GM18909 (cell line): Measurements from ENCODE around the gene GATA1.
"Not testable (repeated sequence)": the region's sequence is repeated elsewhere in the genome, so short reads cannot be mapped to it uniquely, and the experiment has no call there.

Experiments
- ATAC-seq: cut with Tn5 transposase; IDR thresholded peaks from one replicate; pipeline ENCODE4 v1.9.1; 2021; ENCODE audit warnings: mild to moderate bottlenecking; ENCODE audit not compliant: unreplicated experiment, poor library complexity

Gene GATA1

DNA sequence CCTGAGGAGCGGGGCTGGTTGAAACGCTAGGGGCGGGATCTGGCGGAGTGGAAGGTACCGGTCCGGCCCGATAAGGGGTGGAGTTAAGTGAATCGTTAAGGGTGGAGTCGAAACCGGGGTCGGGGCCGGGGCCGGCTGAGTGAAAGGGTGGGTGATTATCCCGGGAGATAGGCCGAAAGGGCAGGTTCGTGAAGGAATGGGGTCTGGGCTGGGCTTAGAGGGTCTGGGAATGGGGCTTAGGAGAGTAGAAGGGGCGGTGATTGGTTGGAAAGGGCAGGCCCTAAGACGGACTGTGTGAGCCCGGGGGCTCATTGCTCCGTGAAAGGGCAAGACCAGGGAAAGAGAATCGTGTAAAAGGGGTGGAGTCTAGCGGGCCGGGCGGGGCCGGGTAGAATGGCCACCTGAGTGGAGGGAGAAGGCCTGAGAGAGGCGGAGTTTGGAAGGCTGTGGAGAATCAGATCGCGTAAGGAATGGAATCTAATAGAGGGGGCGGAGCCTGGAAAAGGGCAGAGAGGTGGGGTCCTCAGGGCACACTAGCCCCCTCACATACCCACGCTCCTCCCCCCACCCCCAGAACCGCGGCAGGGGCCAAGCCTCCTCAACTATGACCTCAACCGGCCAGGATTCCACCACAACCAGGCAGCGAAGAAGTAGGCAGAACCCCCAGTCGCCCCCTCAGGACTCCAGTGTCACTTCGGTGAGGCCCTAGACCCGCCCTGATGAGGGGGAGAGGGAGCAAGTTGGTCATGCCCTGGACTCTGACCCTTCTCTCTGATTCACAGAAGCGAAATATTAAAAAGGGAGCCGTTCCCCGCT is 15.9 kb downstream of the GATA1 start:
- ATAC-seq = peak; percentile 45

DNA sequence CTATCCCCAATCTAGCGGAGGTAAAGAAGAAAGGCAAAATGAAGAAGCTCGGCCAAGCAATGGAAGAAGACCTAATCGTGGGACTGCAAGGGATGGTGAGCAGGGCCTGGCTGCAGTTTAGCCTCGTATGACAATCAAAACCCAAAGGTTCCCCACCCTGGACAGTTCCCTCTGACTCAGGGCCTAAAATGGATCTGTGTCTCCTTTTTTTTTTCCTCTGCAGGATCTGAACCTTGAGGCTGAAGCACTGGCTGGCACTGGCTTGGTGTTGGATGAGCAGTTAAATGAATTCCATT is 16.5 kb downstream of the GATA1 start:
- ATAC-seq = no peak

DNA sequence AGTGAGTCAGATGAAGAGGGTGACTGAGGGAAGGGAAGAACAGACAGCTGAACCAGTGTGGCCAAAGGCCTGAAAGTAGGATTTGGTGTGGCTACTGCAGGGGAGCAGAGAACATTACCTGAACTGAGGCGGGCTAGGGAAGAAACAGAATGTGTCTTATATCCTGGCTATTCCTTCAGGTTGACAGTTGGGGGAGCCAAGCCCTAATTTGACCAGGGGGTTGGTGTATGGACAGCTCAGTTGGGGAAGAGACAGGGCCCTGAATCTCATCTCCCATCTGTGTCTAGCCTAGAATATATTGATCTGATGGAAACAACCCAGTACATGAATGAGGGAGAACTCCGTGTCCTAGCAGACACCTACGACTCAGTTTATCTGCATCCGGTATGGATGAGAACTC is 19.7 kb downstream of the GATA1 start:
- ATAC-seq = no peak

- ATAC-seq = no peak
Observed at GRCh38 chrX:48813644-48814043, 27.3 kb downstream of the GATA1 start.

- no peak for ATAC-seq
Observed at GRCh38 chrX:48814722-48815121, 28.3 kb downstream of the GATA1 start.

GRCh38 chrX:48815266-48815665 is 28.9 kb downstream of the GATA1 start:
- no peak for ATAC-seq

DNA sequence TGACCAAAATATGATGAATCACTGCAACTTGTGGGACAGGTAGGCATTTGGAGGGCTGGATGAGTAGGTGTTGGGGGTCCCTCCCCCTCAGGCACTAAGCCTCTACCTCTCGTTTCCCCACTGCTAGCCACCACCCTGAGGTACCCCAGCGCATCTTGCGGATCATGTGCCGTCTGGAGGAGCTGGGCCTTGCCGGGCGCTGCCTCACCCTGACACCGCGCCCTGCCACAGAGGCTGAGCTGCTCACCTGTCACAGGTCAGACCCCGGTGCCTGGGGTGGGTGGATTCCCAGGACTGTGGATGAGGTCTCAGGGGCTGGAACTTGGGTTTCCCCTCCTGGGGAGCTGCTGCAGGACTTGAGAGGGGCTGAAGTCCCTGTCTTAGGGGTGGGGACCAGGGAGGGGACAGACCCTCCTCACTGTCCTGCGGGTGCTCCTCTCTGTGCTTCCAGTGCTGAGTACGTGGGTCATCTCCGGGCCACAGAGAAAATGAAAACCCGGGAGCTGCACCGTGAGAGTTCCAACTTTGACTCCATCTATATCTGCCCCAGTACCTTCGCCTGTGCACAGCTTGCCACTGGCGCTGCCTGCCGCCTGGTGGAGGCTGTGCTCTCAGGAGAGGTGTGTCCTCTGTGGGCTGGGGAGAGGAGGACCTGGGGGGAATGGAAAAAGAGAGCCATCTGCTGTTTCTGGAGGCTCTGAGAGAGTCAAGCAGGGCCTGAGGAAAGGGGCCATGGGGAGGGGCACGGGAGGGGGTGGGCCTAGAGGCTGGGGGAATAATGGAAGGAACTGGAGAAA is 29.8 kb downstream of the GATA1 start:
- no peak for ATAC-seq

GRCh38 chrX:48818098-48818497 is 31.7 kb downstream of the GATA1 start:
- no peak for ATAC-seq

DNA sequence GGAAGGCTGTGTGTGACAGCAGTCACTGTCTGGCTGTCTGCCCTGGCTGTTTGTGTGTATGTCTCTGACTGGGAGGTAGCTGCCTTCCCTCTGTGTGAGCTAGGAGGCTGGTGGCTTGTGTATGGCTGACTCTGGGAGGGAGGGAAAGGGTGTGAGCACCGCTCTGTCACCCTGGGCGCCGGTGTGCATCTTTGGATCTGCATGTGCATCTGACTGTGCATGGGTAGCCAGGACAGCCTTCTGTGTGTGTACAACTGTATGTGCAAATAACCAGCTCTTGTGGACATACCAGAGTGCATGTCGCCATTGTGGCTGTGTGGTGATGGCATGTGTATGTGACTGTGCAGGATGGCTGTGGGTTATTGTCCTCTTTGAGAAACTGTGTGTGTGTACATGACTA is 32.5 kb downstream of the GATA1 start:
- no peak for ATAC-seq

- ATAC-seq = not testable (repeated sequence)
Observed at GRCh38 chrX:48819394-48819793, 33.0 kb downstream of the GATA1 start.

DNA sequence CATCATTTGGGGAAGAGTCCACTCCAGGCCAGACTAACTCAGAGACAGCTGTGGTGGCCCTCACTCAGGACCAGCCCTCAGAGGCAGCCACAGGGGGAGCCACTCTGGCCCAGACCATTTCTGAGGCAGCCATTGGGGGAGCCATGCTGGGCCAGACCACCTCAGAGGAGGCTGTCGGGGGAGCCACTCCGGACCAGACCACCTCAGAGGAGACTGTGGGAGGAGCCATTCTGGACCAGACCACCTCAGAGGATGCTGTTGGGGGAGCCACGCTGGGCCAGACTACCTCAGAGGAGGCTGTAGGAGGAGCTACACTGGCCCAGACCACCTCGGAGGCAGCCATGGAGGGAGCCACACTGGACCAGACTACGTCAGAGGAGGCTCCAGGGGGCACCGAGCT is 36.7 kb downstream of the GATA1 start:
- ATAC-seq = no peak

GRCh38 chrX:48824066-48824465 is 37.7 kb downstream of the GATA1 start:
- ATAC-seq = no peak

DNA sequence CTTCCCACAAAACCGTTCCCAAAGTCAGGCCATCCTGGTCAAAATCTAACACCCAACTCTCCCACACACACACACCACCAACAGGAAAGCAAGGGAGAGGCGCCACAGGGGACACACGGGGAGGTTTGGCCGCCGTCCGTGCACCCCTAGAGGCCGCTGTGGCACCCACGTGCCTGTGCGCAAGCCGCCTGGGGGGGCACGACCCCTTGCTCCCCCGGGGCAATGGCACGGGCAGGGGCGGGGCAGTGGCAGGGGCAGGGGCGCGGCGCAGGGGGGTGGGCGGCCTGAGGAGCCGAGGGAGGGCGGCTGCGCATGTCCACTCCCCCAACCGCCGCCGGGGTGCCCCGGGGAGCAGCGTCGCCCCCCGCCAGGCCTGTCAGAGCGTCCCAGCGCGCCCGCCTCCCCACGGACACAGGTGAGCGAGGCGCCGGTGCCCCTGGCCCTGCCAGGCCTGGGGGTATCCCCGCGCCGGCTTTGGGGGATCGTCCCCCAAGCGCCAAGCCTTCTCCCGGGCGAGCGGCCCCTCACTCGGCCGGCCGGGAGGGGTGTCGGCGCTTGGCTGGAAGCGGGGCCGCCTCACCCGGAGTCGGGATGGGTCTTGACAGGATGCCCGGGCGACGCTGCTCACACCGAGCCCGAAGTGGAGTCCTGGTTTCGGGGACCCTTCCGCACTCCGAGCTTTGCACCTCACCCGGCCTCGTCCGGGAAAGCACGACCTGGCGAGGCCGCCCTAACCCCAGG is 39.9 kb downstream of the GATA1 start, which contains the start of gene ERAS:
TSS of gene ERAS (plus strand) at position 379 of the 741 bp plus-strand sequence. CDS start 2,611 bp downstream, outside the sequence.
- no peak for ATAC-seq

DNA sequence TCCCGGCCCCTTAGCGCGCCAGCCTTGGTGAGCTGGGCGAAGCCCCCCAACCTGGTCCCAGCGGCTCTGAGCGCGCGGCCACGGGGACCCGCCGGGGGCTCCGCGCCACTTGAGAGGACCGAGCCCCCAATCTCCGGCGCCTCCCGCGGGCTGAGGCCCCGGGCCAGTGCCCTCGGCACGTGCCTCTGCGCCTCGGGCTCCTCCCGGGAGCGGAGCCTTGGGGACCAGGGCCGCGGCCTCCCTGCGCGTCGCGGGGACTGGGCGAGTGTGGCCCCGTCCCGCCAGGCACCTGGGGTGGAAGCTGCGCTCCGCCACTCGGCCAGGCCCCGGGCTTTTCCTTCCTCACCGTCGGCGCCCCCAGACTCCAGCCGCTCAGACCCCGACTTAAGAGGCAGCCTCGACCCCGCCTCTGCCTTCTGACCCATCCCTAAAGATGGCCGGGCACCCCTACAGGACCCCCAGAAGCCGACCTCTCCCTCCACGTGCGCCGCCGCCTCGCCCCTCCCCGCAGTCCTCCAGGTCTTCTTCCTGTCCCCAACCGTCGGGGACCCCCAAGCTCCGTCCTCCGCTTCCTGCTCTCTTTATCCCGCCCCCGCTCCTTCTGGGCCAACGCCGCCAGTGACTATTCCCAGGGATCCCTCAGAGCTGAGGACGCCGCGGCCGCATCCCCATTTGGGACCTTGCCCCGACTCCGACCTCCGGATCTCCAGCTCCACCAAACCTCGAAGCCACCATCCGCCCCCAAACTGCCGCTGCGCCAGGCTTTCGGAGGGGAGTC is 40.7 kb downstream of the GATA1 start:
- no peak for ATAC-seq

- no peak for ATAC-seq
Observed at GRCh38 chrX:48827654-48827968, 41.2 kb downstream of the GATA1 start.

GRCh38 chrX:48829016-48829735 is 42.8 kb downstream of the GATA1 start:
- no peak for ATAC-seq

GRCh38 chrX:48831136-48831908 is 44.9 kb downstream of the GATA1 start:
- ATAC-seq = no peak

- ATAC-seq = no peak
Observed at GRCh38 chrX:48831909-48832291, 45.5 kb downstream of the GATA1 start.

DNA sequence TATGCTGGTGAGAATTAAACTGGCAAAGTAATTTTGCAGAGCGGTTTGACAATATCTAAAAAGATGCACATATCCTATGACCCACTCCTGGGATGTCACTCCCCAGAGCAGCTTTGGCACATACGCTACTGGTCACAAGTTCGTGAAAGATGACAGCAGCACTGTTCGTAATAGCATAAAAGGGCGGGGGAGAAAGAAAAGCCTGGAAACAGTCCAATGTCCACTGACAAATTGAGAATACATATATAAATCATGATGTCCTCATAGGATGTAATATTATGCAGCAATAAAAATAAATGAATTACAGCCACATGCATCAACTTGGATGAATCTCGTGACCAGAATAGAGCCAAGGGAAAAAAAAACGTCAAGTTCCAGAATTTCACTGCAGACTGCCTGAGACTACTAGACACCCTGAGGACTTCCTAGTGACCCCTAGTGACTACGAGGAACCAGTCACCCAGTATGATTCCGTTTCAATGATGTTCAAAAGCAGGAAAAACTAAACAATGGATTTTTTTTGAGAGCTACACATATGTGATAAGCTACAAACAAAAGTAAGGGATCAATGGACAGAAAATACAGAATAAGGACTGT is 47.2 kb downstream of the GATA1 start:
- ATAC-seq = no peak
